ENCODE measurements around the gene ACOX3. TPM values are rescaled to one million over a fixed set of nuclear protein-coding genes. Genes with fewer than 3 reads are reported as not detected.
"Not testable (repeated sequence)": the region's sequence is repeated elsewhere in the genome, so short reads cannot be mapped to it uniquely, and the experiment has no call there.

Gene ACOX3
- total RNA-seq, 4 donors from 2014 or later: 32.0 to 77.2 (median 43.8) TPM

DNA sequence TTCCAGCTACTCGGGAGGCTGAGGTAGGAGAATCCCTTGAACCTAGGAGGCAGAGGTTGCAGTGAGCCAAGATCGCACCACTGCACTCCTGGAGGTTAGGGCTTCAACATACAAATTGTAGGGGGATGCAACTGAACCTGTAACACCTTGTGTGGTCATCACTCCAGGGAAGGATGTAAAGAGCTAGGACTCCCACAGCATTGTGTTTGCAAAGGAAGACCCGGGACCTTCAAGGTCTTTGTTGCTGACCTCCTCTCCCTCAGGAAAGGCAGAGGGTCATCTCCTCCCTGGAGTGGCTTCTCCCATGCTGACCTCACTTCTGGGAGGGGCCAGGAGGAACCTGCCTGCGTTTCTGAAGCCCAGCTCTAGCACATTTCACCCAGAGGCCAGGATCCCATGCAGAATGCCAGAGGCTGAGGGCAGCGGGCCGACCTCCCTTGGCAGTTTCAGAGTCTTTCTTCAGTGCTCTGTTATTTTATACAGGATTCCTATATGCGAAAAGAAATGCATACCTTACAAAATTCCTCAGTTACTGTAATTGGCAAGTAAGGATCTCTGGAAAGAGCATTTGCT, 90.8 kb downstream of the ACOX3 start:
- no peak overlapping the region for H3K27ac ChIP-seq (replicated peaks in 1 of 4)
- intact Hi-C loops (cut with DNase I): no loop called here
- 90% methylated on average over 7 of the region's 7 CpGs for WGBS
- no peak overlapping the region for H3K4me3 ChIP-seq
- H3K27me3 ChIP-seq: no peaks in the 10 kb centered on the region
- DNase-seq (ENCODE audit: extremely low spot score): no peak
- no peak for TF ChIP-seq EP300 (IDR thresholded peaks at IDR 0.05)
- TF ChIP-seq POLR2AphosphoS5 (IDR thresholded peaks at IDR 0.05): no peak
- TF ChIP-seq, protein P1, sequence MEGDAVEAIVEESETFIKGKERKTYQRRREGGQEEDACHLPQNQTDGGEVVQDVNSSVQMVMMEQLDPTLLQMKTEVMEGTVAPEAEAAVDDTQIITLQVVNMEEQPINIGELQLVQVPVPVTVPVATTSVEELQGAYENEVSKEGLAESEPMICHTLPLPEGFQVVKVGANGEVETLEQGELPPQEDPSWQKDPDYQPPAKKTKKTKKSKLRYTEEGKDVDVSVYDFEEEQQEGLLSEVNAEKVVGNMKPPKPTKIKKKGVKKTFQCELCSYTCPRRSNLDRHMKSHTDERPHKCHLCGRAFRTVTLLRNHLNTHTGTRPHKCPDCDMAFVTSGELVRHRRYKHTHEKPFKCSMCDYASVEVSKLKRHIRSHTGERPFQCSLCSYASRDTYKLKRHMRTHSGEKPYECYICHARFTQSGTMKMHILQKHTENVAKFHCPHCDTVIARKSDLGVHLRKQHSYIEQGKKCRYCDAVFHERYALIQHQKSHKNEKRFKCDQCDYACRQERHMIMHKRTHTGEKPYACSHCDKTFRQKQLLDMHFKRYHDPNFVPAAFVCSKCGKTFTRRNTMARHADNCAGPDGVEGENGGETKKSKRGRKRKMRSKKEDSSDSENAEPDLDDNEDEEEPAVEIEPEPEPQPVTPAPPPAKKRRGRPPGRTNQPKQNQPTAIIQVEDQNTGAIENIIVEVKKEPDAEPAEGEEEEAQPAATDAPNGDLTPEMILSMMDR (IDR thresholded peaks at IDR 0.05): no peak
- no peak for TF ChIP-seq POLR2A (IDR thresholded peaks at IDR 0.05; ENCODE audit: low read depth)
- H3K36me3 ChIP-seq: no peaks in the 10 kb centered on the region
- no peaks in the 10 kb centered on the region for H3K9me3 ChIP-seq
- H3K4me1 ChIP-seq: peaks cover 19 to 28% (median 22%) of the 10 kb centered on the region in 4 donors

DNA sequence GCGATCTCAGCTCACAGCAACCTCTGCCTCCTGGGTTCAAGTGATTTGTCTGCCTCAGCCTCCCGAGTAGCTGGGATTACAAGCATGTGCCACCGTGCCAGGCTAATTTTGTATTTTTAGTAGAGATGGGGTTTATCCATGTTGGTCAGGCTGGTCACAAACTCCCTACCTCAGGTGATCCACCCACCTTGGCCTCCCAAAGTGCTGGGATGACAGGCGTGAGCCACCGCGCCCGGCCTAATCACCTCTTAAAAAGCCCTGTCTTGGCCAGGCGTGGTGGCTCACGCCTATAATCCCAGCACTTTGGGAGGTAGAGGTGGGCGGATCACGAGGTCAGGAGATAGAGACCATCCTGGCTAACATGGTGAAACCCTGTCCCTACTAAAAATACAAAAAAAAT, 91.3 kb downstream of the ACOX3 start:
- H3K4me3 ChIP-seq; H3K27ac ChIP-seq (replicated peaks in 1 of 4); H3K27me3 ChIP-seq; intact Hi-C loops (cut with DNase I); DNase-seq (ENCODE audit: extremely low spot score); H3K9me3 ChIP-seq; H3K36me3 ChIP-seq: not testable (repeated sequence)
- WGBS: 98% methylated on average over 11 of the region's 11 CpGs
- peaks cover 18 to 23% (median 21%) of the 10 kb centered on the region in 4 donors for H3K4me1 ChIP-seq

DNA sequence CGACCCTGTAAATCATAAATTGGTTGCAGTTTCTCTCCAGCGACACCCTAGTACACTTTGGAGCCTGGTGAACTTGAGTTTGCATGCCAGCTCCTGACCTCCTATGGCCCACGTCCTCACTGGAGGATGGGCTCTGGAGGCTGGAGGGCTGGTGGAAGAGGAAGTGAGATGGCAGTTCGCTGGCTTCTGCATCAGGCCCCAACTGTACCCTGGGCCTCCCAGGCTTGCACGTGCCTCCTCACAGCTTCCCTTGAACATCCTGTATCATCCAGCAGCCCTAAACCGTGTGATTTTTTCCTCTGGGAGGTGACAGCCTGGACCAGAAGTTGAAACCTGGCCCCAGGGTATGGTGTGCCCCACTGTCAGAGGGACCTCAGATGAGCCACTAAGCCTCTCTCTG, 92.5 kb downstream of the ACOX3 start:
- no peak overlapping the region for H3K27ac ChIP-seq (replicated peaks in 1 of 4)
- DNase-seq (ENCODE audit: extremely low spot score): no peak
- no peaks in the 10 kb centered on the region for H3K9me3 ChIP-seq
- no peak for TF ChIP-seq POLR2AphosphoS5 (IDR thresholded peaks at IDR 0.05)
- no peak for TF ChIP-seq POLR2A (IDR thresholded peaks at IDR 0.05; ENCODE audit: low read depth)
- TF ChIP-seq, protein P1 (IDR thresholded peaks at IDR 0.05): no peak
- no peak for TF ChIP-seq EP300 (IDR thresholded peaks at IDR 0.05)
- H3K27me3 ChIP-seq: no peaks in the 10 kb centered on the region
- 76% methylated on average over 5 of the region's 6 CpGs for WGBS
- intact Hi-C loops (cut with DNase I): no loop called here
- peaks cover 23 to 28% (median 26%) of the 10 kb centered on the region in 4 donors for H3K4me1 ChIP-seq
- no peaks in the 10 kb centered on the region for H3K36me3 ChIP-seq
- no peak overlapping the region for H3K4me3 ChIP-seq

DNA sequence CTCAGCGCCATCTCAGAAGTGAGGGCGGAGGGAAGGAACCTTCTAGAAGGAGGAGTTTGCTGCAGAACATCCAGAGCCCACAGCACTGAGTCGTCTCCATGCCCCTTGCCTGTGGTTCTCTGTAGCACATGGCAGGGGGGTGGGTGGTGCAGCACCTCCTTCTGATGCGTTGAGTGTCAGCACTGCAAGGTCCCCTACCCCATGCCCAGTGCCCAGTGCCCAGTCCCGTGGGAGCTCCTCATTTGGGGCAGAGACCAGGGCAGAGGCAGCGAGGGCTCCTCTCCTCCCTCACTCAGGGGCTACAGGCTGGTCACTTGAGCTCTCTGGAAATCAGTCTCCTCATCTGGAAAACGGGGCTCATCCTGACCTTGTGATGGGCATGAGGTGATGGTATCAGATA, 92.9 kb downstream of the ACOX3 start:
- Histone ChIP-seq H3K9me3 (no peaks in the 10 kb centered on the region), H3K27ac (replicated peaks in 1 of 4) (no peak overlapping the region), H3K27me3 (no peaks in the 10 kb centered on the region), H3K4me1 (peaks cover 24 to 29% (median 28%) of the 10 kb centered on the region in 4 donors), H3K36me3 (no peaks in the 10 kb centered on the region), H3K4me3 (no peak overlapping the region)
- no peak for DNase-seq (ENCODE audit: extremely low spot score)
- 84% methylated on average over 7 of the region's 7 CpGs for WGBS
- TF ChIP-seq EP300 (IDR thresholded peaks at IDR 0.05) (no peak), POLR2A (IDR thresholded peaks at IDR 0.05; ENCODE audit: low read depth) (no peak), POLR2AphosphoS5 (IDR thresholded peaks at IDR 0.05) (no peak)
- TF ChIP-seq, protein P1 (IDR thresholded peaks at IDR 0.05): no peak
- intact Hi-C loops (cut with DNase I): no loop called here

DNA sequence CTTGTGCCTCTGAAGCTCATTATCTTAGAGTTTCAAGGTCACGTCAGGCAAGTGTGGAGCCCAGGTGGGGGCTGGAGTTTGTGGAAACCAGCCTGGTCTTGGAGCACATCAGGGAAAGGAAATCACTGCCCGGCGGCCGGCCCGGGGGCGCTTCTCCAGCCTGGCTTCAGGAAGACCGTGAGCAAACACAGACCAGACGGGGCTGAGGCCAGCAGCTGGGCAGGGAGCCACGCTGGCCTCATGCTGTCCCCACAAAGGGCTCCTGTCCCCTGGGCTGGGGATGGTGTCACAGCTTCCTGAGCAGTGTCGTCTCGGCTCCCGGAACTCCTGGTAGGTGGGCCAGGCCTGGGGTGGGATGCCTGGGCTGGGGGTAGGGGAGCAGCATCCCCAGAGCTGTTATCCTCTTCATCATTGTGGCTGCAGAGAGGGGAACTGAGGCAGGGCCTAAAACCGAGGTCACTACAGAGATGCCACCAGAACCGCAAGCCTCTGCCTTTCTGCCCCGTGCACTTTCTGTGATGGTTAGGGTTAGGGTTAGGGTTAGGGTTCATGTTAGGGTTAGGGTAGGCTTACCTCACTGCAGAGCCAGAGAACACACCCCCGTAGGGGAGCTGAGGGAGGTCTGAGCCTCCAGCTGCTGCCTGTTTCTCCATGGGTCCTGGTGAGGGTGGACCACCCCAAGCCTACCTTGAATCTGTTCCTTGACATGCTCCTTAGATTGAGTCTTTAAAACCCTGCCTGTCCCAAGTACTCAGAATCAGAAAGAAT, 93.5 kb downstream of the ACOX3 start:
- DNase-seq (ENCODE audit: extremely low spot score): no peak
- no peaks in the 10 kb centered on the region for H3K36me3 ChIP-seq
- H3K9me3 ChIP-seq: no peaks in the 10 kb centered on the region
- TF ChIP-seq POLR2AphosphoS5 (IDR thresholded peaks at IDR 0.05) (no peak), EP300 (IDR thresholded peaks at IDR 0.05) (no peak)
- TF ChIP-seq, protein P1 (IDR thresholded peaks at IDR 0.05): no peak
- peaks cover 22 to 29% (median 27%) of the 10 kb centered on the region in 4 donors for H3K4me1 ChIP-seq
- H3K27ac ChIP-seq (replicated peaks in 1 of 4): no peak overlapping the region
- intact Hi-C loops (cut with DNase I): no loop called here
- H3K4me3 ChIP-seq: no peak overlapping the region
- 69% methylated on average over 12 of the region's 16 CpGs for WGBS
- H3K27me3 ChIP-seq: no peaks in the 10 kb centered on the region

Measured in esophagus muscularis mucosa (tissue), 4 donors.